Stimulated activated CD4-positive, alpha-beta T cell treated with anti-CD3 and anti-CD28 coated beads, Interleukin-15, amount 100 ng/mL, for 24 hours (primary cell): ENCODE results near the gene POC5.
"Not testable (repeated sequence)": the region's sequence is repeated elsewhere in the genome, so short reads cannot be mapped to it uniquely, and the experiment has no call there.

Source experiments
- DNase-seq: peaks from one replicate; pipeline ENCODE4 v3.0.0-alpha.2; 2020

The POC5 gene

GRCh38 chr5:75701856-75702255 is 15.4 kb downstream of the POC5 start:
- no peak for DNase-seq

GRCh38 chr5:75695472-75696351 is 21.5 kb downstream of the POC5 start:
- not testable (repeated sequence) for DNase-seq

DNA sequence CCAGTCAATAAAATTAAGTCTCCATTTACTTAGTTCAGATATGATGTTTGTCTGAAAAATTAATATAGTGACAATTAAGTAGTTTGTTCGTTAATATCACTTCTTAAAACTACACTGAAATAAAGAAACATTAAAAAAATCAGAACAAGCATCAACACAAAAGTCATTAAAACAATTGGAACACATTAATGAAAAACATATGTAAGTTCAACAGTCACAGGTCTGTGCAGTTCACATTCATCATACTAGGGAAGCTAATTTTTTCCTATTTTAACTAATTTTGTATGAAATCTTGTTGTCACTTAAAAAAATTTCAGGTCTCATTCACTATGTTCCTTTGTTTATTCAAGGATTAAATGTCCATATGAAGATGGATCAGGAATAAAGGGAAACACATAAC is 22.5 kb downstream of the POC5 start:
- DNase-seq = no peak

GRCh38 chr5:75690669-75691068 is 26.6 kb downstream of the POC5 start:
- DNase-seq = no peak

- DNase-seq = no peak
Observed at GRCh38 chr5:75686480-75686879, 30.8 kb downstream of the POC5 start.

DNA sequence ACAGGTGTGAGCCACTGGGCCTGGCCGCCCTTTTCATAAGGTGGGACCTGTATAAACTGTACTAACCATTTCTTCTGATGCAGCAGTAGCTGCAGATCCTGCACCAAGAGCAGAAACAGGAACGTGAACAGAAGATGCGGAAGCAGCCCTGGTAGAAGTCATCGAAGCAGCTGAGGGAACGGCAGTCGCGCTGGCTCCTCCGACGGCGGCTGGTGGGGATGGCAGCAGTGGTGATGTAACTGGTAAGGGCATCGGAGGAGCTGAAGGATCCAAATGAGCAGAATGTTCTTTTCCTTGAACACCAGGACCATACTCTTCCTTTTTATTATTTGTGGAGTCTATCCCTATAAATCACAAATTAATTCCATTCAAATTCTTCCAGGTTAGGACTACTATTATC is 32.1 kb downstream of the POC5 start:
- DNase-seq = no peak

DNA sequence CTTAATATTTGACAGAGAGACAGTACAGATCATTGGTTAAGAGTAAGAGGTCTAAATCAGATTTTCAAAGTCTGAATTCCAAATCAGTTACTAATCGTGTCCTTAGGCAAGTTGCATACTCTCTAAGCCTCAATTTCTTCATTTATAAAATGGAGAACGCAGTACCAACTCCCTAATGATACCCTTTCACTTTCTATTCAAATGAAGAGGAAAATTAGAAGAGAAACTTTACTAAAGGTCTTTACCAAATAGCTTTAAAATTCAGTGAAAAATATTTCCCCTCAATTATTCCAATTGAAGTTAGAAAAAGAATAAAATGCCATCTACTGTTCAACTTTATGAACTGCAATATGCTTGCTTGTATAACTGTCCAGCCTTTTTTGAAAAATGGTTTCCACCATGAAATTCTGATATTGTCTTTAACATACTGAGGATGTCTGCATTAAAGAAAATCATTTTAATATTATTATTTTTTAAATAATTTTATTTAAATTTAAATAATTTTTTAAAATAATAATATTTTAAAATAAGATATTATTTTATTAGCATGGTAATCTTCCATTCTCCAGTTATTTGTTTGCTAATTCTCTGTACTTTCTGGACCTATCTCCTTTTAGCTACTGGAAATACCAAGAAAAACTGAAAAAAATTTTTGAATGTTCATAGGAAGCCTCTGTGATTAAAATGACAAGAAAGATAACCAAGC is 36.0 kb downstream of the POC5 start:
- no peak for DNase-seq

GRCh38 chr5:75678155-75678554 is 39.1 kb downstream of the POC5 start:
- DNase-seq = peak; percentile 11

GRCh38 chr5:75677607-75678006 is 39.6 kb downstream of the POC5 start:
- DNase-seq = no peak

DNA sequence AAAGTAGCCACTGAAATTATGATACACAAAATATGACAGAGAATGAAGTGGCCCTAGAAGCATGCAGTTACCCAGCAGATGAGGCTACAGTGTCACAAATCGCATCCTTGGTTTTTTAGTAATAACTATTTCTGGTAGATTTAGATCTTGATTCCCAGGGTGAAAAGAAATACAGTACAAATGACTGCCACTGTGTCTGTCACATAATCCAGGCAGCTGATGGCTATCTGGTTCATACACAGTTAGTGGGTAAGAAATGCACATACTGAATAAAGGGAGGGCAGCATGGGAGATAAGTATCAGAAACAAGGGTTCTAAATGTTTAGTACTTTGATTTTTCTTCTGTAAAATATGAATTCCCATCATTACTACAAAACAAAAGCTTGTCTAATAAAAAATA is 41.5 kb downstream of the POC5 start:
- DNase-seq = no peak

GRCh38 chr5:75672616-75673015 is 44.6 kb downstream of the POC5 start:
- DNase-seq = no peak

DNA sequence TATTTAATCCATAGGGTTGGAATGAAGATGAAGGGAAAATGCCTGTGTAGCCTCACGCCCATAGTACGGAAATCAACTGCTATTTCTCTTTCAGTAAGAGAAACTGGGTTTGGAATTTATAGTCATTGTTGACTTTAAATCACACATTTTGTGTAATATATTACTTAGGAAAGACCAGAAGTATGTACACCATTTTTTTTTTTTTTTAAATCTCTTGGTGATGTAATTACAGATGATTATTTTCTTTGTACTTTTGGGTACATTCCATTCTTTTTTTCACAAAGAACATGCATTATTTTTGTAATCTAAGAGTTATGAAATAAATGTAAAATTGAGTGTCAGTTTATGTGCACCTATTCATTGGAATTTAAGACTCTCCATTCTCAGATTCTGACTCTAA is 45.7 kb downstream of the POC5 start:
- no peak for DNase-seq

GRCh38 chr5:75670577-75670976 is 46.7 kb downstream of the POC5 start:
- peak; percentile 6 for DNase-seq

DNA sequence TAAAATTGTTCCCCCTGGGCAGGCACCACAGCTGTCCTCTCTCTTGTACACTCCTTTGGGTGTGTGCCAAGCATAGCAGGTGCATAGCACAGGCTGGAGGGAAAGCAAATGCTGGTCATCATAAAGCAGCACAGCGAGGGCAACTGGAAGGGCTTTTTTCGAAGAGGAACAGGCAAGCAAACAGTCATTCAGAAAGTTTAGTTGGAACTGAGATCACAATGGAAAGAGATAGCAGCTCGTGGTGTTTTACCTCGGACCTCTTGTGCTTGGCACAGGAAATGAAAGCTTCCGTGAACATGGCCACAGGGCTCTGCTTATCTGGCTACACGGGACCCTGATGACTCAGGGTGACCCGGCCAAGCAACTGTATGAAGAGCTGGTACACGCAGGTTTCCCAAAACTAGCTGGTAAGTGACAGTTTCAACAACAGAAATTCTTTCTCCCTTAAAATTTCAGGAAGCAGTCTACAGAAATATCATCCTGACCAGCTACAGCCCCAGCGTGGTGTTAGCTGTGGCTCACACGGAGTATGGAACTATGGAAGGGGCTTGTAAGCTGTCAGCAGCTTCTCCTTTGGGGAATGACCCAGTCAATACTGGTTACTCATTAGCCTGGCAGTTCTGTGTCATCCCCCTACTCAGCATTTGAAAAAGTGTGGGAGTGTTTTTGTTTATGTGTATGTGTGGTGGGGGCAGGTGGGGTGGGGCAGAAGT is 48.1 kb downstream of the POC5 start:
- DNase-seq = peak; percentile 81

- DNase-seq = peak; percentile 5
Observed at GRCh38 chr5:75668445-75668844, 48.8 kb downstream of the POC5 start.

DNA sequence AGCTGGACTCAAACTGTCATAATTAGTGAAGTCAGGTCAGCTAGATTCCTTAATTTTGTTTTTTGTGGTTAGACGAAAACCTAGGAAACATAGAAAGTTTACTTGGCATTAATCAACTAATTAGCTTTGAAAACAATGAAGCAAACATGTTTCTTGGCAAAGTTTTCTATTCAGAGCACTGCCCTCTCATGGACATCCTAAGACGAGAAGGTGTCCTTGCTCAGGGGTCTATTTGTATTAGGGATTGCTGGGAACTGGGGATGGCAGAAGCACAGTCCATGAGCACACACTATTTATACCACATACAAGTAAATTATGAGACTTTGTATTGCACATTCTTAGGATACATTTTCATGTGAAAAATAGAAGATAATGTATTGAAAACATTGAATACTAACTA is 49.7 kb downstream of the POC5 start:
- no peak for DNase-seq

DNA sequence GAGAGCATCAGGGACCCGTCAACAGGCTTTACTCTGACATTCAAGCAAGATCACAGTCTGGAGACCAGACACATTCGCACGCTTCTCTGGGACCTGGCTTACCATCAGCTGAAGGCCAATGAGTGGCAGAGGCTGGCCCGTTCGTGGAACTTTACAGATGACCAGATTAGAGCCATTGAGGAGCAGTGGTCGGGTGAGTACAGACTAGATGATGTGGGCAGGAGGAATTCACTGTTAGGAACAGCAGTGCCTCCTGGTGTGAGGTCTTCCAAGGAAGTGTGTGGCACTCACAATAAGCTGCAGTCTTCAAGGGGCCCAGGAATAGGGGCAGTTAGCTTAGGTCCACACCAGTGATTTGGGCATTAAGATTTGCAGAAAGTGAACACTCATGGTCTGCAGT is 50.4 kb downstream of the POC5 start:
- DNase-seq = no peak

- no peak for DNase-seq
Observed at GRCh38 chr5:75664979-75665378, 52.3 kb downstream of the POC5 start.

DNA sequence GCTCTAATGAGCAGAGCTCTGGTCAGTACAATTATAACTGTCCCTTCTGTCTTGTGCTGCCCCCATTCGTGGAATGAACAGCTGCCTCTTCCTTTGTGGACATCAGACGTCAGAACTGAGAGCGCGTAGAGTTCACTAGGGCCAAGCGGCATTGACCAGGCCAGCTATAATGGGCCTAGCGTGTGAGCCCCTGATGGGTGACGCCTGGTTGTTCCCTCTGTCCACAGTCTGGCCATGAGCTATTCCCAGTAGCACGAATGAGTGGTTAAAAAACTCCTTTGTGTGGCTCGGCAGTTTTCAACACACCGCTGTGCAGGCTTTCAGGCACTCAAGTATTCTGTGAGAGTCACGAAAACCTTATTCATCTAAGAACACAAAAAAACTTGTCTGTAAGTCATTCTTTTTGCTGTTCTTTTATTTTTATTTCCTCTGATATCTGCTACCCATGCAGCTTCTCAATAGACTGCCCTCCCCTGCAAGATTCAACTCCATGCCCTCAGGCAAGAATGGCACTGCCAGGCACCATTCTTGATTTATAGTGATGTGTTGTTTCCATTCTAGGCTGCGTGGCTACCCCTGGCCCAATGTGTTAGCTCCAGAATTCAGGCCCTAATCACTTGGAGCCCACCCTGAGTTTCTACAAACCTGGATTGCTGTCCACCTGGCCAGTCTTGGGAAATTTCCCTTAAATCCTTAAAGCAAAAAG is 53.5 kb downstream of the POC5 start:
- no peak for DNase-seq

DNA sequence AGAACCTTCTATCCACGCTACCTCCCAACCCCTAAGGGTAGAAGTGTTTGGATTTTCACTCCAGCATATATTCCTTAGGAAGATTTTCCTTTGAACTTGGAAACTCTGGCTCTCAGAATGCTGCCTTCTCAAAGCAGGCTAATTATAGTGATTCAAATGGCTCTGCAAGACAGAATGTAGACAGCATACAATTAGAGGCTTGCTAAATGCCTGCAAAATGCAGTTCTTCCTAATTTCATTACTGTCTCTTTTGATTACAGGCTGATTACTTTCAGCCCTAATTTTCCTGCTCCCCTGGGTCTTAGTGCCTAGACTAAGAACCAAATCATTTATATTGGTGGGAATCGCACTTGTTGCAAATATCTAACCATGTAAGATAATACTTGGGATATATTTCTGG is 55.2 kb downstream of the POC5 start:
- no peak for DNase-seq

DNA sequence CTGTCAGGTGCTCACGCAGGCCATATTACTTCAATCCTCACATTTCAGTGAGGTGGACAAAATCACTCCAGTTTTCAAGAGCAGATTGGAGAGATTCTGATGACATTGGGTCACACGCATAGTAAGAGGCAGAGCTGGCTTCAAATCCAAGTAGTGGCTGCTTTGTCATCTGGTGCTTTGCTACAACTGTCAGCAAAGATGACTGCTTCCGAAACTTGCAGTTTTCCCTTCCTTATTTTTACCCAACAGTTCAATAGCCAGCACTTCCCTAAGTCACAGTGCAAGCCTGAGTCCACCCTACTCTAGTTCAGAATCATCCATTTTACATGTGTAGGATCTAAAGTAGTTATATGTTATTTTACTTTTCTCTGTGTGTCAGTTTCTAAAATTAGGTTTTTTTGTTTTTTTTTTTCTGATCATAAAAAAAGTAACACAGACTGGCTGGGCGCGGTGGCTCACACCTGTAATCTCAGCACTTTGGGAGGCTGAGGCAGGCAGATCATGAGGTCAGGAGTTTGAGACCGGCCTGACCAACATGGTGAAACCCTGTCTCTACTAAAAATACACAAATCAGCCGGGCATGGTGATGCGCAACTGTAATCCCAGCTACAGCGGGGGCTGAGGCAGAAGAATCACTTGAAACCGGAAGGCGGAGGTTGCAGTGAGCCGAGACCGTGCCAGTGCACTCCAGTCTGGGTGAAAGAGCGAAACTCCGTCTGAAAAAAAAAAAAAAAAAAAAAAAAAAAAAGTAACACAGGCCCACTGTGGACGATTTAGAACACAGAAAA is 56.4 kb downstream of the POC5 start:
- no peak for DNase-seq

- DNase-seq = no peak
Observed at GRCh38 chr5:75659791-75660450, 57.3 kb downstream of the POC5 start.
